H1 (cell line): ENCODE data around the gene DOHH. TPM values are rescaled to one million over a fixed set of nuclear protein-coding genes. Genes with fewer than 3 reads are reported as not detected.

Experiments used
- RFX5 ChIP-seq: IDR thresholded peaks from 2 replicates; pipeline ENCODE4 v1.6.1; 2011; ENCODE audit warnings: low read depth, low read length, improper control_type of control experiment, borderline replicate concordance
- TCF12 ChIP-seq: IDR thresholded peaks from 2 replicates; pipeline ENCODE4 v1.6.1; 2011; ENCODE audit warnings: low read depth, mild to moderate bottlenecking, low read length
- polyA plus RNA-seq, 7 experiments: library from polyadenylated mRNA; depleted of rRNA in 3 of 7; stranded (reverse) in 5 of 7; unstranded in 2 of 7; fragments of >200 nt in 5 of 7; fragments of 200-250 nt in 2 of 7; gene quantifications; 1 replicate in 5 of 7; 2 replicates in 1 of 7; 4 replicates in 1 of 7; pipeline versions ENCODE4 v1.2.1 to v1.2.3, GENCODE V29; 2011 to 2013; ENCODE audit warnings: missing spikeins in 2 of 7, mixed read lengths in 2 of 7
- total RNA-seq: library from RNA; stranded (reverse); fragmentation: NEBNext Ultra II Directional; extraction: Animal tissue kit (Norgen Biotek cat#: 25700); gene quantifications from 2 replicates; pipeline ENCODE4 v1.2.1, GENCODE V29; 2021
- TF ChIP-seq, protein P1 (sequence below): IDR thresholded peaks from 2 replicates; pipeline ENCODE4 v1.6.1; 2012; ENCODE audit warnings: inconsistent platforms

DOHH gene
- total and polyA plus RNA-seq, 2 of the 8 experiments (the other 6 are each of a cell fraction or from before 2014, with no cell fraction given), result 7.3 to 17.7 TPM

DNA sequence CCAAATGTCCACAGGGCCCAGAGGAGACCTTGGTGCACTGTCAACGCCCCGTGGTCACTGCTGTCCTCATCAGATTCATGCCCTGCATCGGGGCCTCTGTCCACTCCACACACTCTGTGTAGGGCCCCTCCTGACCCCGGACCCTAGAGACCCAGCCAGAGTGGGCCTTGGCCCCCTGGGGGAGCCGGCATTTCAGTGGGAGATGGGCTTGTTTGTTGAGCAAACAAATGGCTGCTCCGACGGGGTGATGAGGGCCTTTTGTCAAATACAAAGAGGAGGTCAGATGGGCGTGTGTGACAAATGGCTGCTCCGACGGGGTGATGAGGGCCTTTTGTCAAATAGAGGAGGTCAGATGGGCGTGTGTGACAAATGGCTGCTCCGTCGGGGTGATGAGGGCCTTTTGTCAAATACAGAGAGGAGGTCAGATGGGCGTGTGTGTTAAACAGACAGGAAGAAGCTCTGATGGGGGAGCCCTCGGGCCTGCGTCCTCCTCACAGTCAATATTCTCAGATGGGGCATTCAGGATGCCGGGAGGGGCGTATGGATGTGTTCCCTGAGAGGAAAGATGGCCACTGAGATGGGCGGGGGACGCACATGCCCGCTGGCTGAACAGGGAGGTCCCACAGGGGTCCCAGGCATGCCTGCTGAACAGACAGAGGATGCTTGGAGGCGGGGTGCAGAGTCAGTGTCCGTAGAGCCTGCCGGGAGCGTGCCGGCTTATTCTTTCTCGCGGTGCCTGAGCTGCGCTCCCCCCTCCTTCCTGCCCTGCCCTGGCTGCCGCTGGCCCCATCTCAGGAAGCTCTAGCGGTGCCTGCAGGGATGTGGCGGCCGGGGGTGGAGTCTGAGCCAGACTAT, 56.4 kb downstream of the DOHH start (continued):
- TF ChIP-seq, protein P1, sequence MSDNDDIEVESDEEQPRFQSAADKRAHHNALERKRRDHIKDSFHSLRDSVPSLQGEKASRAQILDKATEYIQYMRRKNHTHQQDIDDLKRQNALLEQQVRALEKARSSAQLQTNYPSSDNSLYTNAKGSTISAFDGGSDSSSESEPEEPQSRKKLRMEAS, result peak; percentile 53
- TF ChIP-seq RFX5, result no peak
- TF ChIP-seq TCF12, result no peak
